GM18870 (cell line): ENCODE results near the gene CACNA1D.

Experiments
- ATAC-seq: cut with Tn5 transposase; IDR thresholded peaks from one replicate; pipeline ENCODE4 v1.9.1; 2021; ENCODE audit warnings: moderate library complexity; ENCODE audit not compliant: unreplicated experiment

The CACNA1D gene

GRCh38 chr3:53525765-53526703, 31.6 kb downstream of the CACNA1D start:
- ATAC-seq: no peak

GRCh38 chr3:53526704-53527055, 32.3 kb downstream of the CACNA1D start:
- no peak for ATAC-seq

- ATAC-seq: no peak
Observed at GRCh38 chr3:53530205-53530604, 35.8 kb downstream of the CACNA1D start.

GRCh38 chr3:53531749-53532148, 37.3 kb downstream of the CACNA1D start:
- no peak for ATAC-seq

GRCh38 chr3:53533472-53533871, 39.1 kb downstream of the CACNA1D start:
- ATAC-seq: no peak

- no peak for ATAC-seq
Observed at GRCh38 chr3:53534216-53534615, 39.8 kb downstream of the CACNA1D start.

- no peak for ATAC-seq
Observed at GRCh38 chr3:53534676-53535400, 40.4 kb downstream of the CACNA1D start.

GRCh38 chr3:53536282-53536681, 41.9 kb downstream of the CACNA1D start:
- no peak for ATAC-seq

GRCh38 chr3:53544357-53544756, 49.9 kb downstream of the CACNA1D start:
- no peak for ATAC-seq

GRCh38 chr3:53545310-53545995, 51.0 kb downstream of the CACNA1D start:
- ATAC-seq: no peak

GRCh38 chr3:53545996-53546359, 51.6 kb downstream of the CACNA1D start:
- ATAC-seq: no peak

GRCh38 chr3:53547327-53547726, 52.9 kb downstream of the CACNA1D start:
- no peak for ATAC-seq

- ATAC-seq: no peak
Observed at GRCh38 chr3:53550005-53550620, 55.7 kb downstream of the CACNA1D start.

GRCh38 chr3:53551324-53551723, 56.9 kb downstream of the CACNA1D start:
- no peak for ATAC-seq

- no peak for ATAC-seq
Observed at GRCh38 chr3:53552730-53553129, 58.3 kb downstream of the CACNA1D start.

- ATAC-seq: no peak
Observed at GRCh38 chr3:53553200-53553599, 58.8 kb downstream of the CACNA1D start.

GRCh38 chr3:53554559-53555067, 60.2 kb downstream of the CACNA1D start:
- peak; percentile 72 for ATAC-seq

- peak; percentile 69 for ATAC-seq
Observed at GRCh38 chr3:53555068-53555588, 60.7 kb downstream of the CACNA1D start.

GRCh38 chr3:53566461-53567145, 72.2 kb downstream of the CACNA1D start:
- ATAC-seq: no peak

GRCh38 chr3:53570081-53570480, 75.7 kb downstream of the CACNA1D start:
- no peak for ATAC-seq
